ENCODE results near the gene KANTR. TPM values are rescaled to one million over a fixed set of nuclear protein-coding genes. Genes with fewer than 3 reads are reported as not detected.

Gene KANTR
- total RNA-seq, 2 experiments from 2014 or later: 7.5 to 9.2 TPM

- no peak for DNase-seq
- H3K27me3 Mint-ChIP-seq (ENCODE audit: low read depth): no peaks in the 10 kb centered on the region
- peaks cover 5% of the 10 kb centered on the region for H3K4me1 Mint-ChIP-seq (ENCODE audit: low read depth)
- no peak overlapping the region for H3K27ac Mint-ChIP-seq
- no peaks in the 10 kb centered on the region for H3K9me3 Mint-ChIP-seq
- CTCF ChIA-PET: no interaction called here
- no peak overlapping the region for H3K4me3 Mint-ChIP-seq
- no peaks in the 10 kb centered on the region for H3K36me3 Mint-ChIP-seq (ENCODE audit: low read depth)
- intact Hi-C loops (cut with micrococcal nuclease): no loop called here
Observed at GRCh38 chrX:53114864-53115549, 21.1 kb downstream of the KANTR start.

DNA sequence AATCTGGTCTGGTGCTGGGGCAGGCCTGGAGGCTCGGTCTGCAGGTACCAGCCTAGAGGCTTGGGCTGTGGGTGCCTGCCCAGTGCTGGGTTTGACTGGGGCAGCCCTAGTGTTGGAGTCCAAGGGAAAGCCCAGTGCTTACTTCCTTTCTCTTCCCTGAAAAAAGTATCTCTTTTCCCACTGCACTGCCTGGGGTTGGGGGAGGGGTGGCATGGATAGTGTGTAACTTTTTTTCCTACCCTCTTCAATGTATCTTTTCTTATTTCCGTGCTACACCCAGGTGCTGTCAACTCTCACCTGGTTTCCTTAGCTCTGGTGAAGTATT lies 21.6 kb downstream of the KANTR start:
- Mint-ChIP-seq H3K4me3 (no peak overlapping the region), H3K4me1 (ENCODE audit: low read depth) (peaks cover 5% of the 10 kb centered on the region), H3K9me3 (no peaks in the 10 kb centered on the region), H3K27ac (no peak overlapping the region), H3K27me3 (ENCODE audit: low read depth) (no peaks in the 10 kb centered on the region), H3K36me3 (ENCODE audit: low read depth) (no peaks in the 10 kb centered on the region)
- intact Hi-C loops (cut with micrococcal nuclease): no loop called here
- CTCF ChIA-PET: no interaction called here
- no peak for DNase-seq

DNA sequence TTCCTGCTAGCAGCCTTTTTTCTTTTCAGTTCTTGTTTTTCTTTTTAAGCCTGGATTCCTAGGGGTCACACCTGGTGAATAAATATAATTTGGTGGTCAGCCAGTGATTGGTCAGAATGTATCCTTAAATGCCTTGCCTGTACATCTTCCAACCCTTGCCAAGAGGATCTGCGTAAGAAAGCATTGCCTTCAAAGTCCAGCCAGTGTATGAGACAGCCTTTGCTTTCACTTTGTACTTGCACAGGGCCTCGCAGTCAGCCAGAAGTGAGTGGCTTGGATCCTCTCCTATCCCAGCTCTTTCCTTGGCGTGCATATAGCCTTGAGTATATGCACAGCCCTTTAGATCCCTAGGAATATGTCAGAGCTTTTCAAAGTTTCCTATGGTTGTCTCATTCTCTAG lies 22.2 kb downstream of the KANTR start:
- no peaks in the 10 kb centered on the region for H3K36me3 Mint-ChIP-seq (ENCODE audit: low read depth)
- DNase-seq: no peak
- intact Hi-C loops (cut with micrococcal nuclease): no loop called here
- H3K9me3 Mint-ChIP-seq: no peaks in the 10 kb centered on the region
- H3K4me3 Mint-ChIP-seq: no peak overlapping the region
- H3K4me1 Mint-ChIP-seq (ENCODE audit: low read depth): peaks cover 5% of the 10 kb centered on the region
- no peak overlapping the region for H3K27ac Mint-ChIP-seq
- CTCF ChIA-PET: no interaction called here
- H3K27me3 Mint-ChIP-seq (ENCODE audit: low read depth): no peaks in the 10 kb centered on the region

DNA sequence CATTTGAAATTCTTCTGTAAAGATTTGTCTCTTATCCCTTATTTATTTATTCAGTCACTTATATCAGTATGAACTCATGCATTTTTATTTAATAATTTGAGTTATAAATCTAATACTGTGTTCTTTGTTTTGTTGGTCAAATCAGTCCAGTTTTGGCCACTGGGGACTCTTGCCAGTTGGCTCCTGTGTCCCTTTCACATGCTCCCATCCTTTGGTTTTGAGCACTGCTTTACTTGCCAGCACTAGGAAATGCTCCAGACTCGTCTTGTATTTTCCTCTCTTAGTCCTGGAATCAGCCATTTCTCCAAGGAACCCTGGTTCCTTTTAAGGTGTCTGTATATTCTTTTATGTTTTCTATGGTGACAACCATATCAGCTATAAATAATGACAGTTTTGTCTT lies 28.1 kb downstream of the KANTR start:
- Mint-ChIP-seq H3K27me3 (ENCODE audit: low read depth) (no peaks in the 10 kb centered on the region), H3K27ac (no peak overlapping the region), H3K4me1 (ENCODE audit: low read depth) (peaks cover 10% of the 10 kb centered on the region), H3K36me3 (ENCODE audit: low read depth) (no peaks in the 10 kb centered on the region), H3K4me3 (no peak overlapping the region), H3K9me3 (no peaks in the 10 kb centered on the region)
- no peak for DNase-seq
- intact Hi-C loops (cut with micrococcal nuclease): no loop called here
- CTCF ChIA-PET: no interaction called here

GRCh38 chrX:53125506-53125905 lies 31.6 kb downstream of the KANTR start:
- H3K27me3 Mint-ChIP-seq (ENCODE audit: low read depth): no peaks in the 10 kb centered on the region
- DNase-seq: no peak
- no peak overlapping the region for H3K4me3 Mint-ChIP-seq
- H3K27ac Mint-ChIP-seq: no peak overlapping the region
- no peaks in the 10 kb centered on the region for H3K36me3 Mint-ChIP-seq (ENCODE audit: low read depth)
- H3K9me3 Mint-ChIP-seq: no peaks in the 10 kb centered on the region
- intact Hi-C loops (cut with micrococcal nuclease): no loop called here
- CTCF ChIA-PET: no interaction called here
- H3K4me1 Mint-ChIP-seq (ENCODE audit: low read depth): peaks cover 10% of the 10 kb centered on the region

DNA sequence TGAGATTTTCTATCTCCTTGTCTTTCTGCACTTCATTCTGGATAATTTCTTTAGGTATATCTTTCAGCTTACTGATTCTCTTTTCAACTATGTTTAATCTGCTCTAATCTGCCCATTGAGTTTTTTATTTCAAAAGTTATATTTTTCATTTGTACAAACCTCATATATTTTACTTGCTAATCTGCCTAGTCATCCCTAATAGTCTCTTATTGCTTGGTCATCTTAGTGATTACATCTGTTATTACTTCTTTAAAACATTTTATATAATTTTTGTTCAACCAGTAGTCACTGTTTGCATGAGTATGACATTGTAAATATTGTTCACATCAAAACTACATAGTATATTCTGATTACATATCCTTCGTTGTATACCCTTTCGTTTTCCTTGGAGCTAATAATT lies 32.4 kb downstream of the KANTR start:
- Mint-ChIP-seq H3K4me3 (no peak overlapping the region), H3K36me3 (ENCODE audit: low read depth) (no peaks in the 10 kb centered on the region), H3K4me1 (ENCODE audit: low read depth) (peaks cover 10% of the 10 kb centered on the region), H3K9me3 (no peaks in the 10 kb centered on the region), H3K27ac (no peak overlapping the region), H3K27me3 (ENCODE audit: low read depth) (no peaks in the 10 kb centered on the region)
- intact Hi-C loops (cut with micrococcal nuclease): no loop called here
- CTCF ChIA-PET: no interaction called here
- no peak for DNase-seq

DNA sequence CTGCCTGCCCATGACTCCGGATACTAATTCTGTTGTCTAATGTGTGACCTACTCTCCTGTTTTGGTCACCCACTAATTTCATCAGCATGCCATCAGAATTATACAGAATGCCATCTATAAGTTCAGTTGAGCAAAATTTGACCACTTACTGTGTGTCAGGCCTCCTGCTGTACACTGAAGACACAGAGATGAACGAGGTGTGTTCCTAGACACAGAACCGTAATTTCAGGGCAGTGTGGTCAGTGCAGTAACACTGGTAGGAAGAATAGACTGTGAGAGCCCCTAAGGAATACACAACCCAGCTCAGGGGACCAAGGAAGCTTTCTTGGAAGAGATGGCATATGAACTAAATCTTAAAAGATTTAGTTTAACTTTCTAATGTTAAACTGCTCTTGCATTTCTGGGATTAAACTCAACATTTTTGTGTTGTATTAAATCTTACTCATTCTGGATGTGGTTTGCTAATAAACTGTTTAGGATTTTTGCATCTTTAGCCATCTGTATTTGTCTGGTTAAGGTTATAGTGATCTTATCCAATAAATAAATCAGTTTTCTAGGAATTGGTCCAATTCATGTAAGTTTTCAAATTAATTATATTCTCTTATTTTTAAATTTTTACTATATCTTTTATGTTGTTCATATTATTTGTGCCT lies 34.3 kb downstream of the KANTR start:
- intact Hi-C loops (cut with micrococcal nuclease): no loop called here
- H3K36me3 Mint-ChIP-seq (ENCODE audit: low read depth): peaks cover 2% of the 10 kb centered on the region
- no peak for DNase-seq
- CTCF ChIA-PET: no interaction called here
- H3K27ac Mint-ChIP-seq: no peak overlapping the region
- H3K9me3 Mint-ChIP-seq: no peaks in the 10 kb centered on the region
- peaks cover 10% of the 10 kb centered on the region for H3K4me1 Mint-ChIP-seq (ENCODE audit: low read depth)
- H3K4me3 Mint-ChIP-seq: no peak overlapping the region
- H3K27me3 Mint-ChIP-seq (ENCODE audit: low read depth): no peaks in the 10 kb centered on the region

DNA sequence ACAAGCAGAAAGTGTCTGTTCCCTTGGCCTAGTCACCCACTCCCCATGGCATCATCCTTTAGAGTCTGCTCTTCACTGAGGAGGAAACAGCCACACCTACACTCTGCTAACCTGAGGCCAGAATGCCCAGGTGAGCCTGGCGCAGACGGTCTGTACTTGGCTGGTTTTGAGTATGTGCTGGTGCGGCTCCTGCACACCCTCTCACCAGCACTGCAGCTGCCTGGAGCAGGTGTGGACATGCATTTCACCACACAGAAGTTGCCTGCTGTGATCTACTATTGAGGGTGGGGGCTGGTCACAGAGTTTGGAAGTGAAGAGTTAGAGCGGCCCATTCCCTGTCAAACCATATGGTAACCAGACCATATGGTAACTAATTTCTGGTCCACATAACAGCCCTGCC lies 39.5 kb downstream of the KANTR start:
- Mint-ChIP-seq H3K4me3 (no peak overlapping the region), H3K9me3 (no peaks in the 10 kb centered on the region), H3K27ac (no peak overlapping the region), H3K4me1 (ENCODE audit: low read depth) (no peaks in the 10 kb centered on the region), H3K36me3 (ENCODE audit: low read depth) (peaks cover 3% of the 10 kb centered on the region), H3K27me3 (ENCODE audit: low read depth) (no peaks in the 10 kb centered on the region)
- intact Hi-C loops (cut with micrococcal nuclease): no loop called here
- CTCF ChIA-PET: no interaction called here
- no peak for DNase-seq

- intact Hi-C loops (cut with micrococcal nuclease): no loop called here
- Mint-ChIP-seq H3K4me1 (ENCODE audit: low read depth) (no peaks in the 10 kb centered on the region), H3K9me3 (no peaks in the 10 kb centered on the region), H3K36me3 (ENCODE audit: low read depth) (peaks cover 3% of the 10 kb centered on the region), H3K27ac (no peak overlapping the region), H3K4me3 (no peak overlapping the region), H3K27me3 (ENCODE audit: low read depth) (no peaks in the 10 kb centered on the region)
- CTCF ChIA-PET: no interaction called here
- DNase-seq: no peak
Observed at GRCh38 chrX:53135581-53135980, 41.6 kb downstream of the KANTR start.

DNA sequence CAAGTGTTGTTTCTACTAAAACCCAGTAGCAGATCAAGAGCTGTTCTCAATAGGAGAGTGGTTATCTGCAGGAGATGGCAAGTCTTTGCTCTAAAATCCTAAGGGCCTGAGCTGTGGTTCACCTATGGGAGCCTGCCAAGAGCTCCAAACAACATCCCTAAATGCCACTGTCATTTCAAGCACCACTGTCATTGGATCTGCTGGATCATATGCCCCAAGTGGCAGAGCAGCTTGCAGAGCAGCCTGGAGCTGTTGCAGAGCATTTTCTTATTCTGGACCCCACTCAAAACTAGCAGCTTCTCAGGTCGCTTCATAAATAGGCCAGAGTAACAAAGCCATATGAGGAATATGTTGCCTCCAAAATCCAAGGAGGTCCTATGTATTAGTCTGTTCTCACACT lies 59.6 kb downstream of the KANTR start:
- Mint-ChIP-seq H3K27ac (no peak overlapping the region), H3K4me3 (no peak overlapping the region), H3K36me3 (ENCODE audit: low read depth) (no peaks in the 10 kb centered on the region)

GRCh38 chrX:53155512-53156206 lies 61.7 kb downstream of the KANTR start:
- Mint-ChIP-seq H3K4me3 (no peak overlapping the region), H3K9me3 (no peaks in the 10 kb centered on the region), H3K36me3 (ENCODE audit: low read depth) (no peaks in the 10 kb centered on the region), H3K4me1 (ENCODE audit: low read depth) (no peaks in the 10 kb centered on the region), H3K27me3 (ENCODE audit: low read depth) (no peaks in the 10 kb centered on the region), H3K27ac (no peak overlapping the region)
- CTCF ChIA-PET: no interaction called here
- intact Hi-C loops (cut with micrococcal nuclease): no loop called here
- DNase-seq: no peak

More for the DNA sequence above, 59.6 kb downstream of the KANTR start:
- Mint-ChIP-seq H3K9me3 (no peaks in the 10 kb centered on the region), H3K4me1 (ENCODE audit: low read depth) (no peaks in the 10 kb centered on the region), H3K27me3 (ENCODE audit: low read depth) (no peaks in the 10 kb centered on the region)
- CTCF ChIA-PET: no interaction called here
- intact Hi-C loops (cut with micrococcal nuclease): no loop called here
- DNase-seq: no peak

- Mint-ChIP-seq H3K27ac (no peak overlapping the region), H3K27me3 (ENCODE audit: low read depth) (no peaks in the 10 kb centered on the region), H3K9me3 (no peaks in the 10 kb centered on the region), H3K4me3 (no peak overlapping the region), H3K36me3 (ENCODE audit: low read depth) (no peaks in the 10 kb centered on the region), H3K4me1 (ENCODE audit: low read depth) (no peaks in the 10 kb centered on the region)
- no peak for DNase-seq
- CTCF ChIA-PET: interaction anchor here (1.5 kb wide), 1 partner anchor 290 kb away, joined by 3 read pairs; no protein-coding TSS in a partner anchor
- intact Hi-C loops (cut with micrococcal nuclease): no loop called here
Observed at GRCh38 chrX:53156207-53156596, 62.3 kb downstream of the KANTR start.

DNA sequence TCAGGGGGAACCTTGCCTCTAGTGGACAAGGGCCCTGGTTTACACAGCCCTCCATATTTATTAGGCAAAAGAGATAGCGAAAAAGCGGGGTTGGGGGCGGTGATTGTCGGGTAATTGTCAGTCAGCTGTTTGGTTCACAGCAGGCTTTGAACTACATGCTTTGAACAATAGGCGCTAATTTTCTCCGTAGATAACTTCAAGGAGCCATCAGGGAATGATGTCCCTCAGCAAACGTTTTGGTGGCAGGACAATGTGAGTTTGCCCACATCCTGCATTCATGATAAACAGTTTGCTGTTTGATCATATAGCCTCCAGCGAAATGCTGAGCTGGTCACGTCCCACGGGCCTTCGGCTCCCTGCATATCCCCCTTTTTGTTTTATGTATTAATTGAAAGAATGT lies 65.2 kb downstream of the KANTR start:
- peaks cover 3% of the 10 kb centered on the region for H3K36me3 Mint-ChIP-seq (ENCODE audit: low read depth)
- no peaks in the 10 kb centered on the region for H3K9me3 Mint-ChIP-seq
- CTCF ChIA-PET: no interaction called here
- no peaks in the 10 kb centered on the region for H3K4me1 Mint-ChIP-seq (ENCODE audit: low read depth)
- no peak overlapping the region for H3K27ac Mint-ChIP-seq
- no peaks in the 10 kb centered on the region for H3K27me3 Mint-ChIP-seq (ENCODE audit: low read depth)
- no peak for DNase-seq
- H3K4me3 Mint-ChIP-seq: no peak overlapping the region
- intact Hi-C loops (cut with micrococcal nuclease): no loop called here

Data from activated naive CD4-positive, alpha-beta T cell treated with anti-CD3 and anti-CD28 coated beads for 36 hours (primary cell).